ENCODE data around the gene KCNQ1. TPM values are rescaled to one million over a fixed set of nuclear protein-coding genes. Genes with fewer than 3 reads are reported as not detected.

Gene KCNQ1
- total and polyA plus RNA-seq, 9 of the 15 experiments (the other 6 are each of a cell fraction or from before 2014, with no cell fraction given) = 0.44 TPM; not detected in 8

GRCh38 chr11:2533587-2534133 is 88.9 kb downstream of the KCNQ1 start (continued):
- TF ChIP-seq GABPB1 (CRISPR knock-in tag; IDR thresholded peaks at IDR 0.05) (0 out of 2 replicates have a peak, but pooled peaks have one; percentile 45), CREB5 (CRISPR knock-in tag; IDR thresholded peaks at IDR 0.05) (no peak), MYC (IDR thresholded peaks at IDR 0.05; ENCODE audit: low read depth, low read length) (0 out of 2 replicates have a peak, but pooled peaks have one; percentile 12), MYC (CRISPR knock-in tag; IDR thresholded peaks at IDR 0.05; ENCODE audit: borderline replicate concordance, low read depth) (no peak; the same call in 1 of the 2 replicates), ELK3 (CRISPR knock-in tag; IDR thresholded peaks at IDR 0.05) (no peak), NCOA6 (IDR thresholded peaks at IDR 0.05) (no peak), ZBTB1 (CRISPR knock-in tag; IDR thresholded peaks at IDR 0.05; ENCODE audit: borderline replicate concordance, low read depth) (peak; percentile 42; the same call in 1 of the 2 replicates), BHLHE40 (IDR thresholded peaks at IDR 0.05; ENCODE audit: low read length) (peak; percentile 73), MAZ (CRISPR knock-in tag; conservative IDR thresholded peaks at IDR 0.05 in 1 of 2, IDR thresholded peaks at IDR 0.05 in 1 of 2) (peak; percentile 71 to 90), JUN (IDR thresholded peaks at IDR 0.05; ENCODE audit: borderline replicate concordance, low read depth, low read length) (peak; percentile 92), JUN (CRISPR knock-in tag; IDR thresholded peaks at IDR 0.05; ENCODE audit: borderline replicate concordance) (no peak), EP300 (IDR thresholded peaks at IDR 0.05; ENCODE audit: low read length) (0 out of 2 replicates have a peak, but pooled peaks have one; percentile 3), MLLT1 (IDR thresholded peaks at IDR 0.05) (peak in 1 of 2 experiments; percentile 56; a peak in 1 of 4 replicates), GMEB1 (CRISPR knock-in tag; IDR thresholded peaks at IDR 0.05) (no peak), TEAD1 (CRISPR knock-in tag; IDR thresholded peaks at IDR 0.05) (peak; percentile 90 to 93), PHB (CRISPR knock-in tag; IDR thresholded peaks at IDR 0.05) (0 out of 2 replicates have a peak, but pooled peaks have one; percentile 5), ZFX (CRISPR knock-in tag; IDR thresholded peaks at IDR 0.05) (peak; percentile 53; the same call in 1 of the 2 replicates), JUND (IDR thresholded peaks at IDR 0.05; ENCODE audit: borderline replicate concordance, low read depth, low read length) (peak; percentile 97), JUND (tag; IDR thresholded peaks at IDR 0.05; ENCODE audit: borderline replicate concordance, low read depth, low read length) (peak; percentile 96; the same call in 2 of the 3 replicates), ZNF395 (CRISPR knock-in tag; IDR thresholded peaks at IDR 0.05) (peak; percentile 60; the same call in 1 of the 2 replicates), SPI1 (IDR thresholded peaks at IDR 0.05; ENCODE audit: borderline replicate concordance, low read depth, low read length) (peak; percentile 37; the same call in 1 of the 2 replicates)
